ENCODE measurements around the gene TYW3.

- no peak for TF ChIP-seq CTCF (IDR thresholded peaks at IDR 0.05)
- TF ChIP-seq EZH2phosphoT487 (IDR thresholded peaks at IDR 0.05): no peak
These were observed 46.0 kb upstream of the TYW3 start for GRCh38 chr1:74686928-74687327.
